DMS79 (cell line): ENCODE data around the gene ZFYVE21.

Source experiments
- DNase-seq: peaks from one replicate; lab custom pipeline; 2025; lab: John Stamatoyannopoulos, UW

The ZFYVE21 gene

GRCh38 chr14:103715052-103716000, at the start of gene ZFYVE21, which contains the start of gene XRCC3:
ZFYVE21 (plus strand) TSS chr14:103715810; CDS start chr14:103715842, 32 bp downstream.
XRCC3 (minus strand) TSS chr14:103715451; CDS start chr14:103711087, 4,364 bp downstream.
- DNase-seq, result peak; percentile 100

DNA sequence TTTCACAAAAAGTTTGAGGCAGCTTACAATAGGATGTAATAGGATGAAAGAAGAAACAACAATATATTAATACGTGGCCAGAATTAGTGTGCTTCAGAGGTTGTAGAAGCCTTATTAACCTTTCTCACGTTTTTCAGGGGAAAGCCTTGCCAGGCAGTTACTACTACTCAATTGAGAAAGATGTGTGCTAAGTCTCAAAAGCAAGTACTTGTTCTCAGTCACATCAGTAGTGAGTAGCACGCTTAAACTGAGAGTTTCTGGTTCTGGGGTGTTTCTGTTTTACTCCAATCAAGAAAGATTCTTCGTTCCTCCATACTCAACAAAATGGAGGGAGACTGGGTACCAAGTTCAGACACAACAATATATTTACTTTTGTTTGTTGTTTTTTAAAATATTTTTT, 47.9 kb upstream of the ZFYVE21 start:
- DNase-seq, result no peak

- DNase-seq, result no peak
Observed at GRCh38 chr14:103668117-103668516, 47.5 kb upstream of the ZFYVE21 start.

- no peak for DNase-seq
Observed at GRCh38 chr14:103669370-103669769, 46.2 kb upstream of the ZFYVE21 start.

GRCh38 chr14:103671911-103672310, 43.7 kb upstream of the ZFYVE21 start:
- DNase-seq, result no peak

- DNase-seq, result no peak
Observed at GRCh38 chr14:103675957-103676356, 39.7 kb upstream of the ZFYVE21 start.

GRCh38 chr14:103676881-103677675, 38.5 kb upstream of the ZFYVE21 start:
- DNase-seq, result no peak

- no peak for DNase-seq
Observed at GRCh38 chr14:103679351-103679750, 36.3 kb upstream of the ZFYVE21 start.

- DNase-seq, result no peak
Observed at GRCh38 chr14:103680491-103681231, 34.9 kb upstream of the ZFYVE21 start.

DNA sequence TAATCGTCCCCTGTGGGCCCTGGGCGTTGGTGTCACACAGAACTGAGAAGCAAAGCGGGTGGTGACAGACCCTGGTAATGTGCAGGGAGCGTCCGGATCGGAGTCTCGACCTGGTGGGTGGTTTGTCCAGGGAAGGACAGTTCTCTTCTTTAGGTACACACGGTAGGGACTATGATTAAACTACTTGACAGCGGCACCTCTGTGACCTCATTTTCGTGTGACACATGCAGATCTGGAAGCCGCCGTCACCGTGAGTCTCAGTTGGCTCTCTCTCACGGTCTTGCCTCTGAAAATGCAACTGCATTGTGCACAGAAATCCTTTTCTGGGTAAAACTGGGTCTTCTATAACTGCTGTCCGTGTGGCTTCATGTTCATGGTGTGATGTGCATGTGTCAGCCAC, 32.5 kb upstream of the ZFYVE21 start:
- DNase-seq, result no peak

GRCh38 chr14:103684471-103684870, 31.1 kb upstream of the ZFYVE21 start:
- no peak for DNase-seq

DNA sequence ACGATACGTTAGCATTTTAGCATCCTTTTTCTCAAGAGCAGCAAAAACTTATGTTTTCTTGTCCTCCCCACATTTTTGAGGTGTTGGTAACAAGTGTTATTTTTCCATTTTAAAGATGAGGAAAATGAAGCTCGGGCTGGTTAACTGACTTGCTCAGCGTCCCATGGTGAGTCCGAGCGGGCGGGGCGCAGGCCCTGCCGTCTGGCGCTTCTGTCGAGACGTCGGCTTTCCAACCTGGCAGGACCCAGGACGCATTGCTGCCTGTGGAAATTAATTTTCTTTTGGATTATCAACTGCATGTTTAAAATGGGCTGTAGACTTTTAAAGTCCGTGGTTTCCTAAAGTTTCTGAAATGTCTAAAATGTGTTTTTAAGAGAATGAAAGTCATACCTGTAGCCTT, 30.7 kb upstream of the ZFYVE21 start:
- no peak for DNase-seq

GRCh38 chr14:103685276-103686211, 30.1 kb upstream of the ZFYVE21 start:
- DNase-seq, result no peak

DNA sequence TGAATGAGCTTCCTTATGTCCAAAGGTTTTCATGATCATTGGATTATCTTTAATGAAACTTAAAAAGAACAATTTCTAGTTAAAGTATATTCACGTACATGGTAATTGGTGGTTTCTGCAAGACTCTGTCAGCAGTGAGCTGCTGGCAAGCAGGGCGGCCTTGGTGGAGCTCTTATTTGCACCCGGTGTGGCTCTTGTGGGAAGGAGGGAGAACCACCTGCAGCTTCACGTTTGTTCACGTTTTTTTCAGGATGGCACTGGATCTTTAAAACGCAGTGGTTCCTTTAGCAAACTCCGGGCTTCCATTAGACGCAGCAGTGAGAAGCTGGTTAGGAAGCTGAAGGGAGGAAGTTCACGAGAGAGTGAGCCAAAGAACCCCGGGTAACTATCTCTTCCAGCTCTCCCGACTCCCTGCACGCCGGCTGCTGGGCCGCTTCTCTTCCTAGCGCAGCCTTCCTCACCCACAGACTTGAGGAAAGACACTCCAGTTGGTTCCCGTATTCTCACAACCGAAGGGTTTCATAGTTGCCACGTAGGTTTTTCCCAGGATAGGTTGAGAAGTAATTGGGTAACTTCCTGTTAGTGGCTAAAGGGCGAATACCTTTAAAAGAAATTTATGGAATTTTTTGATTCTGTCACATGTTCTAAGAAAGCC, 28.7 kb upstream of the ZFYVE21 start:
- no peak for DNase-seq

- no peak for DNase-seq
Observed at GRCh38 chr14:103687712-103688111, 27.9 kb upstream of the ZFYVE21 start.

GRCh38 chr14:103688441-103688840, 27.2 kb upstream of the ZFYVE21 start:
- no peak for DNase-seq

GRCh38 chr14:103688906-103689902, 26.4 kb upstream of the ZFYVE21 start:
- peak; percentile 44 for DNase-seq

- DNase-seq, result no peak
Observed at GRCh38 chr14:103690332-103690731, 25.3 kb upstream of the ZFYVE21 start.

- DNase-seq, result peak; percentile 66
Observed at GRCh38 chr14:103691655-103692054, 24.0 kb upstream of the ZFYVE21 start.
